Muscle layer of duodenum (tissue), 2 donors: ENCODE results near the gene PEX10.
"Not testable (repeated sequence)": the region's sequence is repeated elsewhere in the genome, so short reads cannot be mapped to it uniquely, and the experiment has no call there.

Experiments
- H3K27ac ChIP-seq: one replicate; pipeline ENCODE4 v1.7.0; 2013; ENCODE audit warnings: mild to moderate bottlenecking, low read length
- H3K27me3 ChIP-seq: one replicate; pipeline ENCODE4 v1.7.0; 2013; ENCODE audit warnings: low read depth, mild to moderate bottlenecking, control low read depth, low read length
- H3K36me3 ChIP-seq, 2 donors: one replicate each; pipeline ENCODE4 v1.7.0; 2013; ENCODE audit warnings: low read length in 2 of 2, control low read depth in 1 of 2, mild to moderate bottlenecking in 1 of 2; ENCODE audit not compliant: insufficient read depth in 2 of 2, control insufficient read depth in 1 of 2
- H3K4me1 ChIP-seq, 2 donors: one replicate each; pipeline ENCODE4 v1.7.0; 2013; ENCODE audit warnings: low read length in 2 of 2, mild to moderate bottlenecking in 2 of 2, control low read depth in 1 of 2, moderate library complexity in 1 of 2; ENCODE audit not compliant: insufficient read depth in 2 of 2, control insufficient read depth in 1 of 2
- H3K4me3 ChIP-seq, 2 donors: one replicate each; pipeline ENCODE4 v1.7.0; 2013; ENCODE audit warnings: low read length in 2 of 2, low read depth in 1 of 2, mild to moderate bottlenecking in 1 of 2
- H3K9me3 ChIP-seq, 2 donors: one replicate each; pipeline ENCODE4 v1.7.0; 2013; ENCODE audit warnings: low read length in 2 of 2, control low read depth in 1 of 2, mild to moderate bottlenecking in 1 of 2; ENCODE audit not compliant: control insufficient read depth in 1 of 2
- donor health status: healthy.

PEX10 gene

DNA sequence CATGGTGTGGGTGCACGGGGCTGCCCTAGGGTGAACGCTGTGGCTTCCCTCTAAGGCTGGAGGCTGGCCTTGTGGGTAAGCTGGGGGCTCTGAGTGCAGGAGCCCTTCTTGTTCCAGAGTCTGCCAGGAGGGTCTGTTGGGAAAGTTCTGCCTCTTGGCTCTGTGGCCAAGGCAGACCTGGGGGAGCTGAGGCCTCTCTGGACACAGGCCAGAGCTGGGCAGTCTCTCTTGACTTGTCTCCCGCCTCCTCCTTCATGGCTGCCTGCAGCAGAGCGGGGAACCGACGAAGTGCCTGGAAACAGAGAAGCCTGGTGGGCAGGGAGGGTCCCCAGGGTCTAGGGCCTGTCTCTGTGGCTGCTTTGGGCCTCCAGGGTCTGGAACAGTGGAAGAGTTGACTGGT lies 30.3 kb upstream of the PEX10 start:
- Histone ChIP-seq H3K27ac (no peak overlapping the region), H3K4me1 (peaks cover 0 to 4% of the 10 kb centered on the region in 2 donors), H3K9me3 (no peaks in the 10 kb centered on the region), H3K27me3 (peaks cover 18% of the 10 kb centered on the region), H3K36me3 (no peaks in the 10 kb centered on the region), H3K4me3 (no peak overlapping the region)

GRCh38 chr1:2441746-2442145 lies 29.4 kb upstream of the PEX10 start:
- peaks cover 0 to 4% of the 10 kb centered on the region in 2 donors for H3K4me1 ChIP-seq
- no peak overlapping the region for H3K27ac ChIP-seq
- no peaks in the 10 kb centered on the region for H3K9me3 ChIP-seq
- H3K4me3 ChIP-seq: no peak overlapping the region
- H3K27me3 ChIP-seq: peaks cover 18% of the 10 kb centered on the region
- H3K36me3 ChIP-seq: no peaks in the 10 kb centered on the region

GRCh38 chr1:2440346-2440745 lies 28.0 kb upstream of the PEX10 start:
- peaks cover 18% of the 10 kb centered on the region for H3K27me3 ChIP-seq
- H3K4me1 ChIP-seq, H3K4me3 ChIP-seq, H3K27ac ChIP-seq, H3K9me3 ChIP-seq, H3K36me3 ChIP-seq: not testable (repeated sequence)

DNA sequence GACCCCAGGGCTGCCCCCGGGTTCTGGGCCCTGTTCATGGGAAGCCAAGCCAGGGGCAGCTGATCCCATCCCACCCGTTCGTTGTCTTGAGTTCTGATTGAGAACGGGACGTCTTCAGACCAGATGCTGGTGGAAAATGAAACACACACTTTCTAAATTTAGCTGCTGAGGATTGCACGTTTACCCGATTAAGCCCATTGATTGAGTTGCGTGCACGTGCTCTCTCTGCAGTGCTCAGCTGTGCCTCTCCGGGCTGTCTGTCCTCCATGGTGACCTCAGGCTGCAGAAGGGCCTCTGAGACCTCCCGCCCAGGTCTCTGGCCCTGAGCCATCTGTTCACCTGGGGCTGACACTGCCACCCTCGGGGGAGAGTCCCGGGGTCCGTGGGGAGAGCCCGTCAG lies 27.0 kb upstream of the PEX10 start:
- Histone ChIP-seq H3K9me3 (no peaks in the 10 kb centered on the region), H3K36me3 (no peaks in the 10 kb centered on the region), H3K27me3 (peaks cover 13% of the 10 kb centered on the region), H3K27ac (no peak overlapping the region), H3K4me1 (peaks cover 0 to 4% of the 10 kb centered on the region in 2 donors), H3K4me3 (no peak overlapping the region)

DNA sequence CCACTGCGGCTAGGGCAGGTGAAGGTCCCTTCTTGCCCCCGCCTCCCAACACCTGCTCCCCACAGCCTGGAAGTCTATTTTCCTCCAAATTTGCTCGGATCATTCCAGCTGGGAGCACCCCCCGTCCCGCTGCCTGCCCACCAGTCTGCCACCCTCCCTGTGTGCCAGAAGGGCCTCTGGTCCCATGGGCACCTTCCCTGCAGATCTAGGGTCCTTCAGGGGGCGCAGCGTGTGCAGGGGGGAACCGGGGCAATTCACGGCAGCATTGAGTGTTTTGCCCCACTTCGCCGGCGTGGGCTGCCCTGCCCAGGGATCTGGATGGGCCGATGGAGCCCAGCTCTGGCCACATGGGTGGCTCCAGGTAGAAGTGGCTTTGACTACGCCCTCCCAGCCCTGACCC lies 26.3 kb upstream of the PEX10 start:
- peaks cover 13% of the 10 kb centered on the region for H3K27me3 ChIP-seq

DNA sequence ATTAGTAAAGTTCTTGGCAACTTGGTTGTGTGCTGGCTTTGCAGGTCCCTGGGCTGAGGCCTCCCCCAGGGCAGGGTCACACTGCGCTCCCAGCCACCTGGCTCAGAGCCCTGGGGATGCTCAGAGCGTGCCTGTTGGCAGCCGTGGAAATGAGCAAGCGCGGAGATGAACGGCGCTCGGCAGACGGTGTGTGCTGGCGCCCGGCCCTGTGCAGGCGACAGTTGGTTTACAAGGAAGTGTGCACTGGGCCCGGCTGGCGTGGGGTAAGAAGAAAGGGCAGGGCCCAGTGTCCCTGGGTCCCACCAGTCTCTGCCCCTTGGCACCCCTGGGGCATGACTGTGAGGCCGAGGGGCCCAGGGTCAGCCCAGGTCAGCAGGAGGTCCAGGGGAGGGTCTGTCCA lies 25.7 kb upstream of the PEX10 start:
- H3K36me3 ChIP-seq: no peaks in the 10 kb centered on the region
- H3K4me3 ChIP-seq: no peak overlapping the region
- H3K27me3 ChIP-seq: peaks cover 13% of the 10 kb centered on the region
- H3K9me3 ChIP-seq: no peaks in the 10 kb centered on the region
- no peak overlapping the region for H3K27ac ChIP-seq
- no peaks in the 10 kb centered on the region for H3K4me1 ChIP-seq

More for the DNA sequence above, 26.3 kb upstream of the PEX10 start:
- no peak overlapping the region for H3K4me3 ChIP-seq
- no peak overlapping the region for H3K27ac ChIP-seq
- no peaks in the 10 kb centered on the region for H3K9me3 ChIP-seq
- peaks cover 0 to 4% of the 10 kb centered on the region in 2 donors for H3K4me1 ChIP-seq
- H3K36me3 ChIP-seq: no peaks in the 10 kb centered on the region

DNA sequence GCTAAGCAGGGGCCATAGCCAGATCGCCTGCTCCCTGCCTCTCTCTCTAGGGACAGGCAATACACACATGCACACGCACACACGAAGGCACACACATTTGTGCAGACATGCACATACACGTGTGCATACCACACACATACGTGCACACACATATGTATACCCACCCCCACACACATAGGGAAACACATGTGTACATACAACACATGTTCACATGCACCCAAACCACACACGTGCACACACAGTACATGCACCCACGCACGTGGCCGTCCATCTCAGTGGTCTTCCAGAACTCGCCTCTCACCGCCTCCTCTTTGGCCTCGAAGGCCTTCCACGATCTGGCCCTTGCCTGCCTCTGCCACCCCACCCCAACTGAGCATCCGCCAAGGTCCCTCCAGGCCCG lies 25.3 kb upstream of the PEX10 start:
- Histone ChIP-seq H3K36me3 (no peaks in the 10 kb centered on the region), H3K9me3 (no peaks in the 10 kb centered on the region), H3K27ac (no peak overlapping the region), H3K27me3 (peaks cover 9% of the 10 kb centered on the region), H3K4me1 (no peaks in the 10 kb centered on the region), H3K4me3 (no peak overlapping the region)

GRCh38 chr1:2436876-2437275 lies 24.5 kb upstream of the PEX10 start:
- no peaks in the 10 kb centered on the region for H3K9me3 ChIP-seq
- H3K4me3 ChIP-seq: no peak overlapping the region
- no peaks in the 10 kb centered on the region for H3K4me1 ChIP-seq
- H3K27ac ChIP-seq: no peak overlapping the region
- no peaks in the 10 kb centered on the region for H3K36me3 ChIP-seq
- peaks cover 1% of the 10 kb centered on the region for H3K27me3 ChIP-seq

DNA sequence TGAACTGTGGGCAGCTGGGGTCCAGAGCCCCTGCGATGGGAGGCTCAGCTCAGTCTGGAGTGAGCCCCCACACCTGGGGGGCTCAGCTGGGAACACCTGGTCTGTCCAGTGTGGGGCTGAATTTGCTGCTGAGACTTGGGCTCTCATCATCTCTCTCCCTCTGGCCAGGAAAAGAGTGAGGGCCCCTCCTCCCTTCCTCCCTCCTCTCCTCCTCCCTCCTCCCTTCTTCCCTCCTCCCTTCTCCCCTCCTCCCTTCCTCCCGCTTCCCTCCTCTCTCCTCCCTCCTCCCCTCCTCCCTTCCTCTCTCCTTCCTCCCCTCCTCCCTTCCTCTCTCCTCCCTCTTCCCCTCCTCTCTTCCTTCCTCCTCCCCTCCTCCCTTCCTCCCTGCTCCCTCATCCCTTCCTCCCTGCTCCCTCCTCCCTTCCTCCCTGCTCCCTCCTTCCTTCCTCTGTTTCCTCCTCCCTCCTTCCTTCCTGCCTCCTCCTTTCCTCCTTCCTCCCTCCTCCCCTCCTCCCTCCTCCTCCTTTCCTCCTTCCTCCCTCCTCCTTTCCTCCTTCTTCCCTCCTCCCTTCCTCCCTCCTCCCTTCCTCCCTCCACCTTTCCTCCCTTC lies 23.5 kb upstream of the PEX10 start:
- no peaks in the 10 kb centered on the region for H3K36me3 ChIP-seq
- no peak overlapping the region for H3K4me3 ChIP-seq
- no peaks in the 10 kb centered on the region for H3K9me3 ChIP-seq
- H3K27me3 ChIP-seq: no peaks in the 10 kb centered on the region
- H3K27ac ChIP-seq: no peak overlapping the region
- H3K4me1 ChIP-seq: no peaks in the 10 kb centered on the region

- H3K36me3 ChIP-seq: no peaks in the 10 kb centered on the region
- peaks cover 0 to under 1% of the 10 kb centered on the region in 2 donors for H3K9me3 ChIP-seq
- H3K4me3 ChIP-seq: no peak overlapping the region
- no peaks in the 10 kb centered on the region for H3K4me1 ChIP-seq
- H3K27ac ChIP-seq: no peak overlapping the region
- H3K27me3 ChIP-seq: no peaks in the 10 kb centered on the region
Measured at GRCh38 chr1:2435091-2435490, 22.7 kb upstream of the PEX10 start.

DNA sequence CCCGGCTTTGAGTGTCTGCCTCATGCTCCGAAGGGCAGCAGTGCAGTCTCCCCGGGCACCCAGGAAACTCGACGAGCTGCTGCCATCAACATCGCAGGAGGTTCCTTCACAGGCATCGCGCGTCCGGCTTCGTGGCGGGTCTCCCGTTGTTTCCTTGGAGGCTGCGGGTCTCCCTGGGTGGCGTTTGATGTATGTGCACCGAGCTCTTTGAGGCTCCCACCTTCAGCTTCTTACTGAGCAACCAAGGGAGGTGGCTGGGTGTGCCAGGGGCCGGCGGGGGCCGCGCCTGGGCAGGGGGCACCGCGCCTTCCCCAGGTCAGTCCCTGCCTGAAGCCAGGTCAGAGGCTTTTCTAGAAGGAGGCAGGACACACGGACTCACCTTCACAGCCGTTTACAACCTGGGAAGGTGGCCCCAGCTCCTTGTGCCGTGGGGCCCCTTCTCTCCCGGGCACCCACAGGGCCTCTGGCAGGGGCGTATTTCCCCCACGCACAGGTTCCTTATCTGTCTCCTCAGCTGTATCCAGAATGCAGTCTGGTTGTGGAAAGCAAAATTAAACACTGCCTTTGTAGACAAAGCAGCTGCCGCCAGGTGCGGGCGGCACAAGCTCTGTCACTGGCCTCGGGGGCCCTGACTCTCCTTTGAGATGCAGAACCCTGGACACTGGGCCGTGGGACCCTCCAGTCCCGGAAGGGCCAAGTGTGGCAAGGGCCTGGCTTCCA lies 21.7 kb upstream of the PEX10 start:
- Histone ChIP-seq H3K4me3 (no peak overlapping the region), H3K9me3 (peaks cover 0 to 3% of the 10 kb centered on the region in 2 donors), H3K4me1 (no peaks in the 10 kb centered on the region), H3K36me3 (no peaks in the 10 kb centered on the region), H3K27me3 (no peaks in the 10 kb centered on the region), H3K27ac (no peak overlapping the region)

- Histone ChIP-seq H3K27me3 (no peaks in the 10 kb centered on the region), H3K27ac (no peak overlapping the region), H3K4me1 (no peaks in the 10 kb centered on the region), H3K36me3 (no peaks in the 10 kb centered on the region), H3K9me3 (peaks cover 0 to 3% of the 10 kb centered on the region in 2 donors), H3K4me3 (no peak overlapping the region)
Measured at GRCh38 chr1:2433196-2433595, 20.8 kb upstream of the PEX10 start.
